Measurements from ENCODE around the gene RDM1. TPM values are rescaled to one million over a fixed set of nuclear protein-coding genes. Genes with fewer than 3 reads are reported as not detected.

The RDM1 gene
- polyA plus RNA-seq, 2 of the 4 experiments (the other 2 are of a cell fraction): 4.3 to 4.6 TPM

DNA sequence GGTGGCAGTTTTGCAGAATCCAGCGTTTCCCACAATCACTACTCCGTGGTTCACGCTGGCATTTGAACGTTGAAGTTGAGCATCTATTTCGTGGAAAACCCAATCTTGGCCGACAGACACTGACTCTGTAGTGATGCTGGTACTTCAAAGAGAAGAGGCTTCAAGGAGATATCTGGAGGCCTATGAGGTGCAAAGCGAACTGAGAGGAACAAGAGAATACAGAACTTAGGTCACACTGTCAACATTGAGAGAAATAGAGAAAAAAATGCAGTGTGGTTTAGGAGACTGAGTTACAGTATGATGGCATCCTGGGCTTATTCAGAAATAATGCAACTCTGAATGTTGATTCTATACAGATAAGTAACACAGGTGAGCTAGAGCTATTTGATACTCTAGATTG lies 34.7 kb upstream of the RDM1 start:
- H3K4me2 ChIP-seq: no peak overlapping the region
- no peak overlapping the region for H3K27ac ChIP-seq
- ChIA-PET POLR2A (no interaction called here), CTCF (interaction anchor here (1.2 to 3.4 kb wide), 3 partner anchors 18 to 518 kb away, joined by 12 to 21 read pairs (median 18); no protein-coding TSS in a partner anchor)
- H3K9me3 ChIP-seq: no peaks in the 10 kb centered on the region
- ATAC-seq (no peak), FAIRE-seq (no peak), DNase-seq (ENCODE audit: low read depth in 1 of 2, low spot score in 1 of 2) (no peak)
- WGBS (ENCODE audit: missing lambda C conversion rate): 73% methylated on average over 7 of the region's 7 CpGs
- no peak overlapping the region for H3K4me3 ChIP-seq
- TF ChIP-seq, protein P1, sequence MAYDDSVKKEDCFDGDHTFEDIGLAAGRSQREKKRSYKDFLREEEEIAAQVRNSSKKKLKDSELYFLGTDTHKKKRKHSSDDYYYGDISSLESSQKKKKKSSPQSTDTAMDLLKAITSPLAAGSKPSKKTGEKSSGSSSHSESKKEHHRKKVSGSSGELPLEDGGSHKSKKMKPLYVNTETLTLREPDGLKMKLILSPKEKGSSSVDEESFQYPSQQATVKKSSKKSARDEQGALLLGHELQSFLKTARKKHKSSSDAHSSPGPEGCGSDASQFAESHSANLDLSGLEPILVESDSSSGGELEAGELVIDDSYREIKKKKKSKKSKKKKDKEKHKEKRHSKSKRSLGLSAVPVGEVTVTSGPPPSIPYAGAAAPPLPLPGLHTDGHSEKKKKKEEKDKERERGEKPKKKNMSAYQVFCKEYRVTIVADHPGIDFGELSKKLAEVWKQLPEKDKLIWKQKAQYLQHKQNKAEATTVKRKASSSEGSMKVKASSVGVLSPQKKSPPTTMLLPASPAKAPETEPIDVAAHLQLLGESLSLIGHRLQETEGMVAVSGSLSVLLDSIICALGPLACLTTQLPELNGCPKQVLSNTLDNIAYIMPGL (CRISPR knock-in tag; IDR thresholded peaks at IDR 0.05; ENCODE audit: borderline replicate concordance): no peak
- no peaks in the 10 kb centered on the region for H3K4me1 ChIP-seq

DNA sequence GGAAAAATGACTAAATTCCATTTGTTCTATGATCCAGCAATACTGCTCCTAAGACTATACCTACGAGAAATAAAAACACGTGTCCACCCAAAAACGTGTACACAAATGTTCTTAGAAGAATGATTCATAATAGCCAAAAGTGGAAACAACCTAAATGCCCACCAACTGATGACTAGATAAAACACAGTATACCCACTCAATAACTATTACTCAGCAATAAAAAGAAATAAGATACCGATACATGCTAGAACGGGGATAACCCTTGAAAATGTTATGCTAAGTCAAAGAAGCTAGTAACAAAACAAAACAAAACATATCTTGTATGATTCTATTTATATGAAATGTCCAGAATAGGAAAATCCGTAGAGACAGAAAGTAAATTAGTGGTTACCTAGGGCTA lies 33.1 kb upstream of the RDM1 start:
- TF ChIP-seq MAFK (IDR thresholded peaks at IDR 0.05; ENCODE audit: partially characterized antibody): peak; percentile 65
- TF ChIP-seq, protein P2, sequence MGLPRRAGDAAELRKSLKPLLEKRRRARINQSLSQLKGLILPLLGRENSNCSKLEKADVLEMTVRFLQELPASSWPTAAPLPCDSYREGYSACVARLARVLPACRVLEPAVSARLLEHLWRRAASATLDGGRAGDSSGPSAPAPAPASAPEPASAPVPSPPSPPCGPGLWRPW (IDR thresholded peaks at IDR 0.05): no peak
- Histone ChIP-seq H3K4me1 (no peaks in the 10 kb centered on the region), H3K9me3 (no peaks in the 10 kb centered on the region), H3K4me2 (no peak overlapping the region), H3K4me3 (no peak overlapping the region), H3K27ac (no peak overlapping the region)
- ATAC-seq (no peak), FAIRE-seq (no peak), DNase-seq (ENCODE audit: low read depth in 1 of 2, low spot score in 1 of 2) (no peak)
- ChIA-PET POLR2A (no interaction called here), CTCF (interaction anchor here (1.1 to 3.4 kb wide), 3 partner anchors 16 to 519 kb away, joined by 5 to 18 read pairs (median 6); no protein-coding TSS in a partner anchor)
- WGBS (ENCODE audit: missing lambda C conversion rate): 32% methylated on average over 6 of the region's 6 CpGs

DNA sequence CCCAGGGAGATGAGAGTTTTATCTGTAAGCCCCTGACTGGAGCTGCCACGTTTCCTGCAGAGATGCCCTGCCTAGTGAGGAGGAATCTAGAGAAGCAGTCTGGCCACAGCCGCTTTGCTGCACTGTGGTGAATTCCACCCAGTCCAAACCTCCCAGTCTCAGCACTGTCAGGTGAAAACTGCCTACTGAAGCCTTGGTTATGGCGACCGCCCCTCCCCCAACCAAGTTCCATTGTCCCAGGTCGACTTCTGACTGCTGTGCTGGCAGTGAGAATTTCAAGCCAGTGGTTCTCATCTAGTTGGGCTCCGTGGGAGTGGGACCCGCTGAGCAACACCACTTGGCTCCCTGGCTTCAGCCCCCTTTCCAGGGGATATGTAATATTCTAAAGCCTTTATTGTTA lies 23.1 kb upstream of the RDM1 start:
- Histone ChIP-seq H3K4me2 (no peak overlapping the region), H3K9me3 (no peaks in the 10 kb centered on the region), H3K4me3 (no peak overlapping the region), H3K4me1 (no peaks in the 10 kb centered on the region), H3K27ac (no peak overlapping the region)
- ChIA-PET POLR2A (no interaction called here), CTCF (interaction anchor here (1.2 kb wide), 1 partner anchor 195 kb away, joined by 4 read pairs; no protein-coding TSS in a partner anchor)
- WGBS (ENCODE audit: missing lambda C conversion rate): 31% methylated on average over 7 of the region's 7 CpGs
- DNase-seq (ENCODE audit: low read depth in 1 of 2, low spot score in 1 of 2) (no peak), FAIRE-seq (no peak), ATAC-seq (no peak)
- TF ChIP-seq EP300 (IDR thresholded peaks at IDR 0.05): no peak
- TF ChIP-seq KDM5A (IDR thresholded peaks at IDR 0.05): no peak
- no peak for TF ChIP-seq CEBPB (IDR thresholded peaks at IDR 0.05)
- TF ChIP-seq HEYL (CRISPR knock-in tag; IDR thresholded peaks at IDR 0.05): no peak
- TF ChIP-seq, protein P3, sequence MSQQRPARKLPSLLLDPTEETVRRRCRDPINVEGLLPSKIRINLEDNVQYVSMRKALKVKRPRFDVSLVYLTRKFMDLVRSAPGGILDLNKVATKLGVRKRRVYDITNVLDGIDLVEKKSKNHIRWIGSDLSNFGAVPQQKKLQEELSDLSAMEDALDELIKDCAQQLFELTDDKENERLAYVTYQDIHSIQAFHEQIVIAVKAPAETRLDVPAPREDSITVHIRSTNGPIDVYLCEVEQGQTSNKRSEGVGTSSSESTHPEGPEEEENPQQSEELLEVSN (IDR thresholded peaks at IDR 0.05; ENCODE audit: borderline replicate concordance, low read depth): no peak
- TF ChIP-seq, protein P2 (IDR thresholded peaks at IDR 0.05): no peak
- no peak for TF ChIP-seq HOXB13 (CRISPR knock-in tag; IDR thresholded peaks at IDR 0.05; ENCODE audit: low read depth)
- TF ChIP-seq SREBF2 (IDR thresholded peaks at IDR 0.05): no peak
- TF ChIP-seq NR3C1 (IDR thresholded peaks at IDR 0.05): no peak
- no peak for TF ChIP-seq ZC3H11A (IDR thresholded peaks at IDR 0.05)
- TF ChIP-seq, protein P4, sequence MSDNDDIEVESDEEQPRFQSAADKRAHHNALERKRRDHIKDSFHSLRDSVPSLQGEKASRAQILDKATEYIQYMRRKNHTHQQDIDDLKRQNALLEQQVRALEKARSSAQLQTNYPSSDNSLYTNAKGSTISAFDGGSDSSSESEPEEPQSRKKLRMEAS (IDR thresholded peaks at IDR 0.05): no peak
- TF ChIP-seq, protein P5, sequence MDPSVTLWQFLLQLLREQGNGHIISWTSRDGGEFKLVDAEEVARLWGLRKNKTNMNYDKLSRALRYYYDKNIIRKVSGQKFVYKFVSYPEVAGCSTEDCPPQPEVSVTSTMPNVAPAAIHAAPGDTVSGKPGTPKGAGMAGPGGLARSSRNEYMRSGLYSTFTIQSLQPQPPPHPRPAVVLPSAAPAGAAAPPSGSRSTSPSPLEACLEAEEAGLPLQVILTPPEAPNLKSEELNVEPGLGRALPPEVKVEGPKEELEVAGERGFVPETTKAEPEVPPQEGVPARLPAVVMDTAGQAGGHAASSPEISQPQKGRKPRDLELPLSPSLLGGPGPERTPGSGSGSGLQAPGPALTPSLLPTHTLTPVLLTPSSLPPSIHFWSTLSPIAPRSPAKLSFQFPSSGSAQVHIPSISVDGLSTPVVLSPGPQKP (IDR thresholded peaks at IDR 0.05; ENCODE audit: low read depth, low read length): no peak

DNA sequence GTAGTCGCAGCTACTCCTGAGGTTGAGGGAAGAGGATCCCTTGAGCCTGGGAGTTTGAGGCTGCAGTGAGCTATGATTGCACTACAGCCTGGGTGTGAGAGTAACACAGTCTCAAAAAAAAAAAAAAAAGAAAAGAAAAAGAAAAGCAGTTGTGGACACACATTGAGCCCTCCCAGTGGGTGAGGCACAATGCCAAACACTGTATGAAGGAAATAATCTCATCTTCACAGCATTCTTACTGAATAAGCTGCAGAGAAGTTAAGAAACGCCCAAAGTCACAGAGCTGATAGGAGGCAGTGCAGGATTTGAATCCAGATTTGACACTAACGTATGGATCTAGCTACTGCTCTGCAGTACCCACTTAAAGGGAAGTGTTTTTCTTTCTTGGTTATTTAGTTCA lies 18.8 kb upstream of the RDM1 start:
- WGBS (ENCODE audit: missing lambda C conversion rate): 49% methylated on average over 3 of the region's 3 CpGs
- DNase-seq (ENCODE audit: low read depth in 1 of 2, low spot score in 1 of 2) (no peak), FAIRE-seq (no peak), ATAC-seq (0 out of 6 replicates have a peak, but pooled peaks of 1 of the 2 experiments have one; percentile 16)
- H3K4me1 ChIP-seq: 0 out of 3 replicates have a peak, but pooled peaks cover 4% of the 10 kb centered on the region
- TF ChIP-seq RARB (CRISPR knock-in tag; IDR thresholded peaks at IDR 0.05): no peak
- no peak for TF ChIP-seq KDM1A (IDR thresholded peaks at IDR 0.05; ENCODE audit: low read depth)
- no peak for TF ChIP-seq HOXB5 (CRISPR knock-in tag; IDR thresholded peaks at IDR 0.05)
- TF ChIP-seq EHF (CRISPR knock-in tag; IDR thresholded peaks at IDR 0.05): no peak
- TF ChIP-seq GATA3 (IDR thresholded peaks at IDR 0.05; ENCODE audit: borderline replicate concordance): no peak
- no peak for TF ChIP-seq MAFK (IDR thresholded peaks at IDR 0.05; ENCODE audit: partially characterized antibody)
- TF ChIP-seq, protein P6, sequence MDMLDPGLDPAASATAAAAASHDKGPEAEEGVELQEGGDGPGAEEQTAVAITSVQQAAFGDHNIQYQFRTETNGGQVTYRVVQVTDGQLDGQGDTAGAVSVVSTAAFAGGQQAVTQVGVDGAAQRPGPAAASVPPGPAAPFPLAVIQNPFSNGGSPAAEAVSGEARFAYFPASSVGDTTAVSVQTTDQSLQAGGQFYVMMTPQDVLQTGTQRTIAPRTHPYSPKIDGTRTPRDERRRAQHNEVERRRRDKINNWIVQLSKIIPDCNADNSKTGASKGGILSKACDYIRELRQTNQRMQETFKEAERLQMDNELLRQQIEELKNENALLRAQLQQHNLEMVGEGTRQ (IDR thresholded peaks at IDR 0.05): no peak
- TF ChIP-seq ZFP36 (IDR thresholded peaks at IDR 0.05; ENCODE audit: borderline replicate concordance, partially characterized antibody): no peak
- no peak for TF ChIP-seq FOSB (CRISPR knock-in tag; IDR thresholded peaks at IDR 0.05)
- no peak overlapping the region for H3K27ac ChIP-seq
- ChIA-PET POLR2A (no interaction called here), CTCF (interaction anchor here (0.6 to 3.0 kb wide), 7 partner anchors 9 to 97 kb away, joined by 3 to 14 read pairs (median 4); no protein-coding TSS in a partner anchor)
- no peak overlapping the region for H3K4me2 ChIP-seq
- no peaks in the 10 kb centered on the region for H3K9me3 ChIP-seq
- no peak overlapping the region for H3K4me3 ChIP-seq

Measured in A549 (cell line).